ENCODE results near the gene ABCA13. TPM values are rescaled to one million over a fixed set of nuclear protein-coding genes. Genes with fewer than 3 reads are reported as not detected.

ABCA13 gene
- total RNA-seq, 2 donors from 2014 or later: 1.7 to 2.5 TPM

DNA sequence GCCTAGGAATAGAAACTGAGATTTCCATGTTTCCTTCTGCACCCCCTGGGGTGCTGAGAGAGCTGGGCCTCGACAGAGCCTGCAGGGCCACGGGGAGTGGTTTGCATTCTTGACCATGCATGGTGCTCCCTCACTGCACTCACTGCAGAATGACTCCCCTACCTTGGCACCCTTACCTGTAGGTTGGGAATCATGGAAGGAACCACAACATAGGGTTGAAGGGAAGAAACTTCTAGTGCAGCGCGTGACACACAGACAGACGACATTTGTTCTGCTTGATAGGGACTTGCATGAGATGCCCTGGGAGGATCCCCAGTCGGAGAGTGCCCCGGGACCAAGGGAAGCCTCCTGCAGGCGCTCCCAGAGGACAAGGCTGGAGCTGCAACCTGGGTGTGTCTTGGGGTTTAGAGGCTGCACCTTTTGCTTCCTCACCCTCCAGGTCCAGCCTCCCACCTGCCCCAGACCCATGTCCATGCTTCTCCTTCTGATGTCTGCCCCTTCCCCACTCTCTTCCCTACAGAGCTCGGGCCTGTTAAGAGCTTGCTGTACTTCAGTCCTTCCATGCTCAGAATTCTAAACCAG is 245.2 kb downstream of the ABCA13 start:
- no peak overlapping the region for H3K27ac ChIP-seq
- no peaks in the 10 kb centered on the region for H3K27me3 ChIP-seq
- H3K36me3 ChIP-seq: no peaks in the 10 kb centered on the region
- TF ChIP-seq, protein P1, sequence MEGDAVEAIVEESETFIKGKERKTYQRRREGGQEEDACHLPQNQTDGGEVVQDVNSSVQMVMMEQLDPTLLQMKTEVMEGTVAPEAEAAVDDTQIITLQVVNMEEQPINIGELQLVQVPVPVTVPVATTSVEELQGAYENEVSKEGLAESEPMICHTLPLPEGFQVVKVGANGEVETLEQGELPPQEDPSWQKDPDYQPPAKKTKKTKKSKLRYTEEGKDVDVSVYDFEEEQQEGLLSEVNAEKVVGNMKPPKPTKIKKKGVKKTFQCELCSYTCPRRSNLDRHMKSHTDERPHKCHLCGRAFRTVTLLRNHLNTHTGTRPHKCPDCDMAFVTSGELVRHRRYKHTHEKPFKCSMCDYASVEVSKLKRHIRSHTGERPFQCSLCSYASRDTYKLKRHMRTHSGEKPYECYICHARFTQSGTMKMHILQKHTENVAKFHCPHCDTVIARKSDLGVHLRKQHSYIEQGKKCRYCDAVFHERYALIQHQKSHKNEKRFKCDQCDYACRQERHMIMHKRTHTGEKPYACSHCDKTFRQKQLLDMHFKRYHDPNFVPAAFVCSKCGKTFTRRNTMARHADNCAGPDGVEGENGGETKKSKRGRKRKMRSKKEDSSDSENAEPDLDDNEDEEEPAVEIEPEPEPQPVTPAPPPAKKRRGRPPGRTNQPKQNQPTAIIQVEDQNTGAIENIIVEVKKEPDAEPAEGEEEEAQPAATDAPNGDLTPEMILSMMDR (IDR thresholded peaks at IDR 0.05): no peak
- intact Hi-C loops (cut with DNase I): no loop called here
- no peak for DNase-seq
- H3K9me3 ChIP-seq: no peaks in the 10 kb centered on the region
- H3K9ac ChIP-seq (ENCODE audit: low read depth in 2 of 2, low read length in 2 of 2): no peak overlapping the region
- no peaks in the 10 kb centered on the region for H3K4me1 ChIP-seq
- no peak overlapping the region for H3K4me3 ChIP-seq

DNA sequence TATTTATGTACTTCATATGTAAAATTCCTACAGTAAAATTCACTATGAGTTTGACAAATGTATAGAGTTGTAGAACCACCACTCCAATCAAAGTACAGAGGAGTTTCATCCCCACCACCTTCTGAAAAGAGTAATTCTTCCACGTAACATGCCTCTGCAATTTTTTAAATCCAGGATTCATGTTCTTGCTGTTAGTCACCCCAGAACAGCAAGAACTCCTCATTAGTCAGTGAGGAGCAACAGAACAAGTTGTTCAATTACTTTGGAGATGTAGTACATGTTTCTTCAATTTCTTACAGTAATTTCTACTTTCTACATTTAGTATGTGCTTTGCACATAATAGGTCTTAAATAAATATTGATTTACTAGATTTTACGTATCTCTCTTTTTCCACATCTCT is 248.1 kb downstream of the ABCA13 start:
- intact Hi-C loops (cut with DNase I): no loop called here
- H3K4me3 ChIP-seq: no peak overlapping the region
- TF ChIP-seq, protein P1 (IDR thresholded peaks at IDR 0.05): no peak
- no peaks in the 10 kb centered on the region for H3K4me1 ChIP-seq
- H3K36me3 ChIP-seq: no peaks in the 10 kb centered on the region
- no peaks in the 10 kb centered on the region for H3K9me3 ChIP-seq
- no peak for DNase-seq
- no peak overlapping the region for H3K9ac ChIP-seq (ENCODE audit: low read depth in 2 of 2, low read length in 2 of 2)
- no peaks in the 10 kb centered on the region for H3K27me3 ChIP-seq
- no peak overlapping the region for H3K27ac ChIP-seq

DNA sequence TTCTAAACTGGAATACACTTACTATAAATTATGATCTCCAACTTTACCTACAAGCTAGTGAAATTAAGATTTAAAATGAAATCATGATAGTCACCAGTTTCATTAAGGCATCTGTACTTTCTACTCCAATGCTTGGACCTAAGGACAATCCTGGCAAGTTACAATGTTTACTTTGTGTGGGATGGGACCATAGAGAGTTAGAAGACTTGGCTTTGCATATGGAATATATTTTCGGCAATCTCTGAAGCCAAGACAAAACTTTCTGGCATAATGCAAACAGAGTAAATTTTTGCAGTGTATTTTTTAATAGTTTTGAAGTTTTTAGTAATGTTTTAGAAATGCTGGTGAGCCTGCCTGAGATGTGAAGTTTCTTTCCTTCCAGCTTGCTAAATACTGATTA is 248.9 kb downstream of the ABCA13 start:
- no peak overlapping the region for H3K27ac ChIP-seq
- DNase-seq: no peak
- no peaks in the 10 kb centered on the region for H3K36me3 ChIP-seq
- H3K4me3 ChIP-seq: no peak overlapping the region
- no peaks in the 10 kb centered on the region for H3K4me1 ChIP-seq
- no peaks in the 10 kb centered on the region for H3K27me3 ChIP-seq
- intact Hi-C loops (cut with DNase I): loop anchor here (5.0 kb wide), 1 partner anchor 452 kb away; no protein-coding TSS in a partner anchor
- no peak overlapping the region for H3K9ac ChIP-seq (ENCODE audit: low read depth in 2 of 2, low read length in 2 of 2)
- TF ChIP-seq, protein P1 (IDR thresholded peaks at IDR 0.05): no peak
- H3K9me3 ChIP-seq: no peaks in the 10 kb centered on the region

DNA sequence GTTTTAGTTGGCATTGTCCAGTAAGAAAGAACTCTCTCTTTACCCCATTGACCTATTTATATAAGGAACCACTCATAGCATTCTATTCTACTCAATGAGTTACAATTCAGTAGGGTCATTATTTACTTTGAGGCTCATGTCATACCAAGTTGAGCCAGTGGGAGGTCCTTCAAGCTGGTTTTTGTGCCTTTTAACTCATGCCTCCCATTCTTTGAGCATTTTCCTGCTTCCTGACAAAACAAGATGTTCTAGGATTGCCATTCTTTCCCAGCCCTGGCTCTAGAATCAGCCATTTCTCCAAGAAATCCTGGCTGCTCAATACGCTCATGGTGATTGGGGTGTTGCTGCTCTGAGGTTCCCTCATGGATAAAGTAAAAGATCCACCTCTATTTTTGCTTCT is 250.1 kb downstream of the ABCA13 start:
- Histone ChIP-seq H3K27me3 (no peaks in the 10 kb centered on the region), H3K27ac (no peak overlapping the region), H3K9me3 (no peaks in the 10 kb centered on the region), H3K9ac (ENCODE audit: low read depth in 2 of 2, low read length in 2 of 2) (no peak overlapping the region), H3K36me3 (no peaks in the 10 kb centered on the region), H3K4me1 (no peaks in the 10 kb centered on the region), H3K4me3 (no peak overlapping the region)
- DNase-seq: no peak
- TF ChIP-seq, protein P1 (IDR thresholded peaks at IDR 0.05): no peak
- intact Hi-C loops (cut with DNase I): loop anchor here (5.0 kb wide), 1 partner anchor 451 kb away; no protein-coding TSS in a partner anchor

DNA sequence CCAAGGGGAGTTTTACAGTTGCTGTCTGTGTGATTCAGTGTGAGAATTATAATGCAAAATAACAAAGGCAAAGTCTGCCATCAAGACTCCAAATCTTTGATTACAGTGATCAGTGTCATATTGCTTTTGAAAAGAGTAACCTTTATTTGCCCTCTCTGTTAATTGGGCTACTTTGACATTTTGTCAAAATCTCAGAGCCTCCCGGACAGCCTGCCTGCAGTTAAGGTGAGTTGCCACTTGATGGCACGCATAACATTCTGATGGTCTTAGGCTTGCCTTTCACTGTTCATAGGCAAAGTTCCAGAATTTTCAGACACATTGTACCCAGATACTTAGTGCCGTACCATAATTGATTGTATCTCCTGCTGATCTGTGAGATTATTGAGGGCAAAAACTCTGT is 253.5 kb downstream of the ABCA13 start:
- Histone ChIP-seq H3K27me3 (no peaks in the 10 kb centered on the region), H3K4me1 (peaks cover 3% of the 10 kb centered on the region), H3K4me3 (no peak overlapping the region), H3K27ac (no peak overlapping the region), H3K36me3 (no peaks in the 10 kb centered on the region), H3K9ac (ENCODE audit: low read depth in 2 of 2, low read length in 2 of 2) (no peak overlapping the region), H3K9me3 (no peaks in the 10 kb centered on the region)
- TF ChIP-seq, protein P1 (IDR thresholded peaks at IDR 0.05): peak; percentile 35
- no peak for DNase-seq
- intact Hi-C loops (cut with DNase I): loop anchor here (5.0 kb wide), 1 partner anchor 448 kb away; no protein-coding TSS in a partner anchor
